HepG2 (cell line): ENCODE results near the gene PDE4D. TPM values are rescaled to one million over a fixed set of nuclear protein-coding genes. Genes with fewer than 3 reads are reported as not detected.
A peak's percentile ranks its signal among the peaks of the same experiment; 100 is the strongest.

Source experiments
- ATAC-seq: fragments of 200-7000 bp; cut with Tn5 transposase; 3 replicates; pipeline ENCODE4 v1.9.1; 2020; ENCODE audit warnings: mild to moderate bottlenecking, moderate library complexity
- BruUV-seq: library from RNA; stranded (reverse); fragments of 400-500 nt; replicated peaks from 2 replicates; lab custom pipeline; 2021; lab: Mats Ljungman, UMichigan
- CTCF ChIA-PET: fragments of 300-600 bp; formaldehyde crosslinking; extraction: SDS; loops from one replicate; lab custom pipeline; 2021; ENCODE audit warnings: low total read pairs, inconsistent platforms, low intra/inter-chr PET ratio; lab: Yijun Ruan, JAX
- POLR2A ChIA-PET: fragments of 350-600 bp; sonication (Branson Sonifier 250); formaldehyde crosslinking; loops from one replicate; lab custom pipeline; 2020; ENCODE audit warnings: antibody characterized with exemption, inconsistent platforms; lab: Yijun Ruan, JAX
- DNase-seq: peaks from one replicate; pipeline ENCODE4 v3.0.0-alpha.2; 2015; ENCODE audit warnings: low spot score
- FAIRE-seq: peaks from 3 replicates; lab custom pipeline; 2011; peaks lifted over from hg19 to GRCh38; lab: Jason Lieb, UNC
- H2AFZ ChIP-seq: one replicate; pipeline ENCODE4 v1.6.1; 2011; ENCODE audit warnings: low read length, inconsistent platforms
- H3K27ac ChIP-seq: fragments of 300-600 bp; 3 replicates; pipeline ENCODE4 v1.8.0; 2011; ENCODE audit warnings: mixed run types, mild to moderate bottlenecking, mixed read lengths, low read length, inconsistent platforms; ENCODE audit not compliant: insufficient read depth; ENCODE audit errors: extremely low read length
- H3K27me3 ChIP-seq, 2 experiments: fragments of 200-600 bp in 1 of 2; 2 replicates in 1 of 2; 3 replicates in 1 of 2; pipeline versions ENCODE4 v1.6.0 to v1.8.0; 2011; ENCODE audit warnings: low read length in 2 of 2, mild to moderate bottlenecking in 2 of 2, moderate library complexity in 2 of 2, inconsistent platforms in 1 of 2; ENCODE audit not compliant: insufficient read depth in 2 of 2, control insufficient read depth in 1 of 2
- H3K36me3 ChIP-seq, 2 experiments: fragments of 200-600 bp in 1 of 2; replicated peaks in 1 of 2; 2 replicates in 1 of 2; 3 replicates in 1 of 2; pipeline versions ENCODE4 v1.5.1 to v1.8.0; 2011; ENCODE audit warnings: low read length in 2 of 2, inconsistent platforms in 1 of 2; ENCODE audit not compliant: insufficient read depth in 2 of 2, control insufficient read depth in 1 of 2
- H3K4me1 ChIP-seq: 2 replicates; pipeline ENCODE4 v1.5.1; 2012; ENCODE audit warnings: low read length, inconsistent platforms; ENCODE audit not compliant: insufficient read depth
- H3K4me2 ChIP-seq: 2 replicates; pipeline ENCODE4 v1.6.0; 2011; ENCODE audit warnings: low read depth, low read length, inconsistent platforms
- H3K4me3 ChIP-seq, 3 experiments: fragments of 200-600 bp in 1 of 3; sonication (generic), shearing (Covaris generic) in 1 of 3; replicated peaks in 1 of 3; 2 replicates each; pipeline ENCODE4 v1.5.1; 2011 to 2016; ENCODE audit warnings: low read length in 3 of 3, inconsistent platforms in 2 of 3, low read depth in 2 of 3, mild to moderate bottlenecking in 2 of 3, control low read depth in 1 of 3, mixed read lengths in 1 of 3; ENCODE audit not compliant: insufficient read depth in 1 of 3
- H3K79me2 ChIP-seq: one replicate; pipeline ENCODE4 v1.6.1; 2011; ENCODE audit warnings: low read length, inconsistent platforms; ENCODE audit not compliant: insufficient read depth
- H3K9ac ChIP-seq: 2 replicates; pipeline ENCODE4 v1.6.0; 2011; ENCODE audit warnings: mild to moderate bottlenecking, low read depth, low read length, inconsistent platforms; ENCODE audit not compliant: insufficient read depth
- H3K9me3 ChIP-seq: 2 replicates; pipeline ENCODE4 v1.5.1; 2012; ENCODE audit warnings: mild to moderate bottlenecking, low read length
- H4K20me1 ChIP-seq: 2 replicates; pipeline ENCODE4 v1.6.0; 2011; ENCODE audit warnings: inconsistent platforms, mild to moderate bottlenecking, low read length, moderate library complexity; ENCODE audit not compliant: insufficient read depth
- CTCF ChIP-seq: sonication (generic); formaldehyde crosslinking; IDR thresholded peaks from 2 replicates; pipeline ENCODE4 v1.5.0; 2020; ENCODE audit warnings: mild to moderate bottlenecking, missing genetic modification reagents, moderate library complexity
- GPBP1L1 ChIP-seq: sonication (generic); formaldehyde crosslinking; IDR thresholded peaks from 2 replicates; pipeline ENCODE4 v1.5.0; 2020; ENCODE audit warnings: mild to moderate bottlenecking, missing genetic modification reagents
- GTF2F1 ChIP-seq: fragments of 150-350 bp; IDR thresholded peaks from 2 replicates; pipeline ENCODE4 v1.6.1; 2014; ENCODE audit warnings: low read length
- HES4 ChIP-seq: sonication (generic); formaldehyde crosslinking; IDR thresholded peaks from 2 replicates; pipeline ENCODE4 v1.9.0; 2021; ENCODE audit warnings: mild to moderate bottlenecking, missing genetic modification reagents, borderline replicate concordance
- LRRFIP1 ChIP-seq: sonication (generic); formaldehyde crosslinking; conservative IDR thresholded peaks from 2 replicates; pipeline ENCODE4 v1.4.0; 2020; ENCODE audit warnings: missing genetic modification reagents
- MLLT10 ChIP-seq: sonication (generic); formaldehyde crosslinking; IDR thresholded peaks from 2 replicates; pipeline ENCODE4 v1.4.0; 2020; ENCODE audit warnings: missing genetic modification reagents
- PHB2 ChIP-seq: fragments of 450-650 bp; IDR thresholded peaks from 2 replicates; pipeline ENCODE4 v1.6.1; 2018; ENCODE audit not compliant: partially characterized antibody
- SALL1 ChIP-seq: sonication (generic); formaldehyde crosslinking; IDR thresholded peaks from 2 replicates; pipeline ENCODE4 v1.8.0; 2022; ENCODE audit warnings: mild to moderate bottlenecking, missing genetic modification reagents
- SIX1 ChIP-seq: sonication (generic); formaldehyde crosslinking; IDR thresholded peaks from 2 replicates; pipeline ENCODE4 v1.4.0; 2020; ENCODE audit warnings: missing genetic modification reagents, borderline replicate concordance
- SOX6 ChIP-seq, 2 experiments: fragments of 450-650 bp in 1 of 2; sonication (generic) in 1 of 2; formaldehyde crosslinking in 1 of 2; IDR thresholded peaks; 2 replicates each; pipeline versions ENCODE4 v1.4.0 to v1.6.1; 2017 to 2020; ENCODE audit warnings: antibody characterized with exemption in 1 of 2, mild to moderate bottlenecking in 1 of 2, missing genetic modification reagents in 1 of 2
- TFDP1 ChIP-seq: IDR thresholded peaks from 2 replicates; pipeline ENCODE4 v1.6.1; 2016; ENCODE audit warnings: missing compliant biosample characterization, missing genetic modification reagents, borderline replicate concordance
- ZIK1 ChIP-seq: sonication (generic); formaldehyde crosslinking; IDR thresholded peaks from 2 replicates; pipeline ENCODE4 v1.5.0; 2020; ENCODE audit warnings: mild to moderate bottlenecking, low read depth, missing genetic modification reagents, borderline replicate concordance
- ZNF180 ChIP-seq: sonication (generic); formaldehyde crosslinking; IDR thresholded peaks from 2 replicates; pipeline ENCODE4 v1.4.0; 2020; ENCODE audit warnings: low read depth, missing genetic modification reagents, borderline replicate concordance
- ZNF3 ChIP-seq: IDR thresholded peaks from 2 replicates; pipeline ENCODE4 v1.7.0; 2017; ENCODE audit warnings: inconsistent platforms
- ZNF512 ChIP-seq: sonication (generic); formaldehyde crosslinking; IDR thresholded peaks from 2 replicates; pipeline ENCODE4 v1.4.0; 2020; ENCODE audit warnings: mild to moderate bottlenecking, missing genetic modification reagents
- ZNF75D ChIP-seq: sonication (generic); formaldehyde crosslinking; IDR thresholded peaks from 2 replicates; pipeline ENCODE4 v1.8.1; 2023; ENCODE audit warnings: missing genetic modification reagents, mild to moderate bottlenecking, borderline replicate concordance
- WGBS: methylation state at CpG from one replicate; pipeline ENCODE4 v1.1.6; 2017; ENCODE audit warnings: low lambda C conversion rate; 5-methylcytosine and 5-hydroxymethylcytosine counted together
- in situ Hi-C: cut with HindIII; loops from 2 replicates; pipeline ENCODE4 v1.10.0; 2017; ENCODE audit warnings: low pct_unique_long_range_greater_than_20kb; ENCODE audit not compliant: extremely low pct_ligation_motif_present
- intact Hi-C: fragments of 100-400 bp; cut with micrococcal nuclease; formaldehyde crosslinking; loops from one replicate; pipeline ENCODE4 v1.10.0; 2022; ENCODE audit not compliant: unreplicated experiment
- polyA plus RNA-seq, 8 experiments: library from polyadenylated mRNA; depleted of rRNA in 3 of 8; stranded (reverse) in 7 of 8; unstranded in 1 of 8; fragments of >200 nt; fragmentation: Illumina TruSeq in 4 of 8; extraction: Trizol in 4 of 8; gene quantifications; 2 replicates each; pipeline versions ENCODE4 v1.2.1 to v1.2.3, GENCODE V29; 2011 to 2016; ENCODE audit warnings: low read depth in 4 of 8, missing spikeins in 1 of 8, mixed read lengths in 1 of 8; ENCODE audit not compliant: insufficient read depth in 1 of 8
- total RNA-seq, 5 experiments: library from RNA; depleted of rRNA; stranded (reverse); fragments of >200 nt; fragmentation: Illumina TruSeq; extraction: Trizol; gene quantifications; 2 replicates each; pipeline ENCODE4 v1.2.3, GENCODE V29; 2016; ENCODE audit warnings: low read depth in 1 of 5

Gene PDE4D
- total and polyA plus RNA-seq, 2 of the 13 experiments (the other 11 are each of a cell fraction or from before 2014, with no cell fraction given), result 7.0 to 12.2 TPM

- POLR2A ChIA-PET, result no interaction called here
- intact Hi-C loops (no loop called here), in situ Hi-C loops (no loop called here)
- H3K27ac ChIP-seq, result no peak overlapping the region
- H3K27me3 ChIP-seq, result no peaks in the 10 kb centered on the region
- no peaks in the 10 kb centered on the region for H3K79me2 ChIP-seq
- WGBS, result 42% methylated on average over 3 of the region's 3 CpGs
- H3K4me3 ChIP-seq, result no peak overlapping the region
- H4K20me1 ChIP-seq, result no peaks in the 10 kb centered on the region
- H3K4me1 ChIP-seq, result peaks cover 36% of the 10 kb centered on the region
- ATAC-seq (peak; percentile 81), DNase-seq (peak; percentile 69), FAIRE-seq (no peak)
- H3K4me2 ChIP-seq, result no peak overlapping the region
- no peaks in the 10 kb centered on the region for H3K36me3 ChIP-seq
- H3K9me3 ChIP-seq, result no peaks in the 10 kb centered on the region
- no TSS peak for BruUV-seq
- CTCF ChIA-PET, result no interaction called here
- no peak overlapping the region for H3K9ac ChIP-seq
- H2AFZ ChIP-seq, result no peak overlapping the region
- no peak for TF ChIP-seq TFDP1 (CRISPR knock-in tag)
- no peak for TF ChIP-seq MLLT10
- TF ChIP-seq PHB2, result no peak
- no peak for TF ChIP-seq GPBP1L1 (CRISPR knock-in tag)
- TF ChIP-seq ZNF3 (CRISPR knock-in tag), result no peak
- no peak for TF ChIP-seq ZIK1 (CRISPR knock-in tag)
- TF ChIP-seq GTF2F1, result no peak
- no peak for TF ChIP-seq ZNF512 (CRISPR knock-in tag)
- no peak for TF ChIP-seq SOX6 (IDR thresholded peaks at IDR 0.05)
- TF ChIP-seq SOX6 (CRISPR knock-in tag; IDR thresholded peaks at IDR 0.05), result peak; percentile 28; the same call in 1 of the 2 replicates
- TF ChIP-seq HES4 (CRISPR knock-in tag), result no peak
- TF ChIP-seq ZNF180 (CRISPR knock-in tag), result no peak
- TF ChIP-seq CTCF (CRISPR knock-in tag), result no peak
- no peak for TF ChIP-seq ZNF75D (CRISPR knock-in tag)
- 0 out of 2 replicates have a peak, but pooled peaks have one; percentile 24 for TF ChIP-seq SALL1
- TF ChIP-seq LRRFIP1 (CRISPR knock-in tag), result no peak
- peak; percentile 91 for TF ChIP-seq SIX1 (CRISPR knock-in tag)
Measured at GRCh38 chr5:59562756-59563389, 330.7 kb downstream of the PDE4D start.
